ENCODE data around the gene PRR15L.
"Not testable (repeated sequence)": the region's sequence is repeated elsewhere in the genome, so short reads cannot be mapped to it uniquely, and the experiment has no call there.

The PRR15L gene

GRCh38 chr17:47929218-47930000 lies 28.3 kb downstream of the PRR15L start:
- Histone ChIP-seq H3K4me1 (ENCODE audit: control insufficient read depth, insufficient read depth, low read length) (no peaks in the 10 kb centered on the region), H3K27ac (ENCODE audit: low read depth, low read length) (no peak overlapping the region), H3K4me3 (ENCODE audit: low read depth, low read length) (no peak overlapping the region), H3K36me3 (ENCODE audit: control insufficient read depth, insufficient read depth, low read length) (peaks cover 25% of the 10 kb centered on the region), H3K9ac (ENCODE audit: low read depth, low read length) (no peak overlapping the region), H3K27me3 (ENCODE audit: control insufficient read depth, insufficient read depth, low read length) (no peaks in the 10 kb centered on the region), H3K9me3 (ENCODE audit: control insufficient read depth, insufficient read depth, low read length) (no peaks in the 10 kb centered on the region)

GRCh38 chr17:47928415-47928814 lies 29.3 kb downstream of the PRR15L start:
- no peaks in the 10 kb centered on the region for H3K27me3 ChIP-seq (ENCODE audit: control insufficient read depth, insufficient read depth, low read length)
- H3K4me3 ChIP-seq (ENCODE audit: low read depth, low read length): no peak overlapping the region
- H3K4me1 ChIP-seq (ENCODE audit: control insufficient read depth, insufficient read depth, low read length): no peaks in the 10 kb centered on the region
- no peak overlapping the region for H3K27ac ChIP-seq (ENCODE audit: low read depth, low read length)
- H3K36me3 ChIP-seq (ENCODE audit: control insufficient read depth, insufficient read depth, low read length): peaks cover 30% of the 10 kb centered on the region
- H3K9me3 ChIP-seq (ENCODE audit: control insufficient read depth, insufficient read depth, low read length): no peaks in the 10 kb centered on the region
- H3K9ac ChIP-seq (ENCODE audit: low read depth, low read length): no peak overlapping the region

- Histone ChIP-seq H3K4me1 (ENCODE audit: control insufficient read depth, insufficient read depth, low read length) (no peaks in the 10 kb centered on the region), H3K27me3 (ENCODE audit: control insufficient read depth, insufficient read depth, low read length) (no peaks in the 10 kb centered on the region), H3K4me3 (ENCODE audit: low read depth, low read length) (no peak overlapping the region), H3K9me3 (ENCODE audit: control insufficient read depth, insufficient read depth, low read length) (no peaks in the 10 kb centered on the region), H3K9ac (ENCODE audit: low read depth, low read length) (no peak overlapping the region), H3K36me3 (ENCODE audit: control insufficient read depth, insufficient read depth, low read length) (peaks cover 32% of the 10 kb centered on the region), H3K27ac (ENCODE audit: low read depth, low read length) (no peak overlapping the region)
These were observed 29.8 kb downstream of the PRR15L start for GRCh38 chr17:47927821-47928400.

DNA sequence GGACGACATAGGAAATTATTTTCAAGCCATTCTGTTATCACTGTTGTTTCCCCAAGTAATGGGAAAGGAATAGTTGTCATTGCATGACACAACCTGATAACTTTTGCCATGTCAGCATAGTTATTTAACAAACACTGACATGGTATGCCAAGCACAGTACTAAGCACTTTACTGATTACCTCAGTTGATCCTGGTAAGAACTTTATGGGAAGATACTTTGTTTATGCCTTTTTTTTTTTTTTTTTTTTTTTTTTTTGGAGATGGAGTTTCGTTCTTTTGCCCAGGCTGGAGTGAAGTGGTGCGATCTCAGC lies 32.0 kb downstream of the PRR15L start:
- H3K4me1 ChIP-seq (ENCODE audit: control insufficient read depth, insufficient read depth, low read length): no peaks in the 10 kb centered on the region
- no peak overlapping the region for H3K4me3 ChIP-seq (ENCODE audit: low read depth, low read length)
- H3K36me3 ChIP-seq (ENCODE audit: control insufficient read depth, insufficient read depth, low read length): peaks cover 32% of the 10 kb centered on the region
- H3K9me3 ChIP-seq (ENCODE audit: control insufficient read depth, insufficient read depth, low read length): no peaks in the 10 kb centered on the region
- no peak overlapping the region for H3K9ac ChIP-seq (ENCODE audit: low read depth, low read length)
- no peaks in the 10 kb centered on the region for H3K27me3 ChIP-seq (ENCODE audit: control insufficient read depth, insufficient read depth, low read length)
- H3K27ac ChIP-seq (ENCODE audit: low read depth, low read length): no peak overlapping the region

DNA sequence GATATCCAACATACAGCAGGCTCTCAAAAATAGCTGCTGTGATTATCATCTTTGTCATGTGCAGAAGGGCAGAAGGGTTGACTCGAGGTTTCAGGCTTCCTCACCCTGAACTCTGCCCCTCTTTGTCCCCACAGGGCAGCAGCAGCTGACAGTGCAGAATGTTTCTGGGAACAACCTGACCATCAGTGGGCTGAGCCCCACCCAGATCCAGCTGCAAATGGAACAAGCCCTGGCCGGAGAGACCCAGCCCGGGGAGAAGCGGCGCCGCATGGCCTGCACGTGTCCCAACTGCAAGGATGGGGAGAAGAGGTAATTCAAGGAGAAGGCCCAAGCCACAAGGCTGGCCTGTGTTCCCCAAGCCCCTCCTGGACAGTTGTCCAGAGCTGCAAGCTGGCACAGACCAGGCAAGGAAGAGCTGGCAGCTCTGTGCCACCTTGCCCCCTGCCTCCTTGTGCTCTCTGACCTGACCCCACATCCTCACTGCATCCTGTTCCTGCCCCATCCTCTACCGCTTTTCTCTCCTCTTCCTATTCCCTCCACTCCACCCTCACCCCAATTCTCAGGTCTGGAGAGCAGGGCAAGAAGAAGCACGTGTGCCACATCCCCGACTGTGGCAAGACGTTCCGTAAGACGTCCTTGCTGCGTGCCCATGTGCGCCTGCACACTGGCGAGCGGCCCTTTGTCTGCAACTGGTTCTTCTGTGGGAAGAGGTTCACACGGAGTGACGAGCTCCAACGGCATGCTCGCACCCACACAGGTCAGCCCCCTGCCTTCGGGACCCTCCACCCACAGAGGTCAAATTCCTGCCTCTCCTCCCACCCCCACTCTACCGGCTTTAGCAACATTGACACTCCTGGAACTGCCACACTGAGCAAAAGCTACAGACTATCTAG lies 32.7 kb downstream of the PRR15L start:
- Histone ChIP-seq H3K27ac (ENCODE audit: low read depth, low read length) (no peak overlapping the region), H3K4me3 (ENCODE audit: low read depth, low read length) (no peak overlapping the region), H3K36me3 (ENCODE audit: control insufficient read depth, insufficient read depth, low read length) (peaks cover 32% of the 10 kb centered on the region), H3K27me3 (ENCODE audit: control insufficient read depth, insufficient read depth, low read length) (no peaks in the 10 kb centered on the region), H3K4me1 (ENCODE audit: control insufficient read depth, insufficient read depth, low read length) (no peaks in the 10 kb centered on the region), H3K9ac (ENCODE audit: low read depth, low read length) (no peak overlapping the region), H3K9me3 (ENCODE audit: control insufficient read depth, insufficient read depth, low read length) (no peaks in the 10 kb centered on the region)

DNA sequence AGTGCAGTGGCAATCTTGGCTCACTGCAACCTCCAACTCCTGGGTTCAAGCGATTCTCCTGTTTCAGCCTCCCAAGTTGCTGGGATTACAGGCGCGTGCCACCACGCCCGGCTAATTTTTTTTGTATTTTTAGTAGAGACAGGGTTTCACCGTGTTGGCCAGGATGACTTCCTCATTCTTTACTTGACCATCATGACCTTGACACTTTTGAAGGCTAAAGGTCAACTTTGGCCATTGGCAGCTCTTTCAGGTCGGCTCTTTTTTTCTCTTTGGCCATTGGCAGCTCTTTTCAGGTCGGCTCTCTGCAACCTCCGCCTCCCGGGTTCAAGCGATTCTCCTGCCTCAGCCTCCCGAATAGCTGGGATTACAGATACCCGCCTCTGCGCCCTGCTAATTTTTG lies 37.8 kb downstream of the PRR15L start:
- not testable (repeated sequence) for H3K27me3 ChIP-seq (ENCODE audit: control insufficient read depth, insufficient read depth, low read length); H3K27ac ChIP-seq (ENCODE audit: low read depth, low read length); H3K4me3 ChIP-seq (ENCODE audit: low read depth, low read length); H3K9ac ChIP-seq (ENCODE audit: low read depth, low read length); H3K9me3 ChIP-seq (ENCODE audit: control insufficient read depth, insufficient read depth, low read length); H3K4me1 ChIP-seq (ENCODE audit: control insufficient read depth, insufficient read depth, low read length)
- H3K36me3 ChIP-seq (ENCODE audit: control insufficient read depth, insufficient read depth, low read length): peaks cover 24% of the 10 kb centered on the region

- Histone ChIP-seq H3K4me3 (ENCODE audit: low read depth, low read length) (no peak overlapping the region), H3K4me1 (ENCODE audit: control insufficient read depth, insufficient read depth, low read length) (no peaks in the 10 kb centered on the region), H3K9ac (ENCODE audit: low read depth, low read length) (no peak overlapping the region), H3K27me3 (ENCODE audit: control insufficient read depth, insufficient read depth, low read length) (no peaks in the 10 kb centered on the region), H3K9me3 (ENCODE audit: control insufficient read depth, insufficient read depth, low read length) (no peaks in the 10 kb centered on the region), H3K36me3 (ENCODE audit: control insufficient read depth, insufficient read depth, low read length) (peaks cover 16% of the 10 kb centered on the region), H3K27ac (ENCODE audit: low read depth, low read length) (no peak overlapping the region)
These were observed 38.7 kb downstream of the PRR15L start for GRCh38 chr17:47918991-47919390.

DNA sequence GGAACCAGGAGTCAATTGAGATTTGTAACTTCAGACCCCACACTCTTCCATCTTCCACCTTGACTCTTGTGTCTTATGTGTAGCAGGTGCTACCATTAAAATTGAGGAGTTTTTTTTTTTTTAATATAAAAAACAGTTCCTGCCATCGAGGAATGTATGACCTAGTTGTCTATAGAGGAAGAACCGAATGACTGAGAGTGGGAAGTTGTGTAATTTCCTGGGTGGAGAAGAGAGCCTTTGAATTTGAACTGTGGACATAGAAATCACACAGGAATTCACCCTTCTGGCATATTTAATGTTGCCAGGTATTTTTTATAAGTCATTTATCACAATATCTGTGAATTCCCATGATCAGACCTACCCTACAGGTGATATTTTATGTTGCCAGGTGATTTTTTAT lies 39.7 kb downstream of the PRR15L start:
- Histone ChIP-seq H3K4me1 (ENCODE audit: control insufficient read depth, insufficient read depth, low read length) (no peaks in the 10 kb centered on the region), H3K27ac (ENCODE audit: low read depth, low read length) (no peak overlapping the region), H3K36me3 (ENCODE audit: control insufficient read depth, insufficient read depth, low read length) (peaks cover 13% of the 10 kb centered on the region), H3K4me3 (ENCODE audit: low read depth, low read length) (no peak overlapping the region), H3K9ac (ENCODE audit: low read depth, low read length) (no peak overlapping the region), H3K9me3 (ENCODE audit: control insufficient read depth, insufficient read depth, low read length) (no peaks in the 10 kb centered on the region), H3K27me3 (ENCODE audit: control insufficient read depth, insufficient read depth, low read length) (no peaks in the 10 kb centered on the region)

- H3K9ac ChIP-seq (ENCODE audit: low read depth, low read length): no peak overlapping the region
- H3K9me3 ChIP-seq (ENCODE audit: control insufficient read depth, insufficient read depth, low read length): no peaks in the 10 kb centered on the region
- H3K36me3 ChIP-seq (ENCODE audit: control insufficient read depth, insufficient read depth, low read length): peaks cover 13% of the 10 kb centered on the region
- no peaks in the 10 kb centered on the region for H3K4me1 ChIP-seq (ENCODE audit: control insufficient read depth, insufficient read depth, low read length)
- H3K27me3 ChIP-seq (ENCODE audit: control insufficient read depth, insufficient read depth, low read length): no peaks in the 10 kb centered on the region
- H3K4me3 ChIP-seq (ENCODE audit: low read depth, low read length): no peak overlapping the region
- H3K27ac ChIP-seq (ENCODE audit: low read depth, low read length): no peak overlapping the region
These were observed 40.1 kb downstream of the PRR15L start for GRCh38 chr17:47917581-47917980.

GRCh38 chr17:47916489-47917208 lies 41.0 kb downstream of the PRR15L start:
- Histone ChIP-seq H3K27me3 (ENCODE audit: control insufficient read depth, insufficient read depth, low read length) (no peaks in the 10 kb centered on the region), H3K9ac (ENCODE audit: low read depth, low read length) (no peak overlapping the region), H3K9me3 (ENCODE audit: control insufficient read depth, insufficient read depth, low read length) (no peaks in the 10 kb centered on the region), H3K4me3 (ENCODE audit: low read depth, low read length) (no peak overlapping the region), H3K36me3 (ENCODE audit: control insufficient read depth, insufficient read depth, low read length) (peaks cover 13% of the 10 kb centered on the region), H3K27ac (ENCODE audit: low read depth, low read length) (no peak overlapping the region), H3K4me1 (ENCODE audit: control insufficient read depth, insufficient read depth, low read length) (no peaks in the 10 kb centered on the region)

All from HUES48 (cell line).